A673 (cell line): Measurements from ENCODE around the gene LCLAT1. TPM values are rescaled to one million over a fixed set of nuclear protein-coding genes. Genes with fewer than 3 reads are reported as not detected.

Source experiments
- Bru-seq: library from RNA; stranded (reverse); fragments of 400-500 nt; gene quantifications from one replicate; lab custom pipeline; 2021; lab: Mats Ljungman, UMichigan
- BruChase-seq, 2 experiments: library from RNA; stranded (reverse); fragments of 400-500 nt; gene quantifications; one replicate each; lab custom pipeline; 2021; lab: Mats Ljungman, UMichigan
- BruUV-seq: library from RNA; stranded (reverse); fragments of 400-500 nt; replicated peaks from 2 replicates; lab custom pipeline; 2021; lab: Mats Ljungman, UMichigan
- CTCF ChIA-PET: fragments of 300-600 bp; sonication (Branson Sonifier 250); formaldehyde crosslinking; loops from one replicate; lab custom pipeline; 2022; ENCODE audit warnings: antibody characterized with exemption; lab: Charles Lee
- POLR2A ChIA-PET: fragments of 300-600 bp; sonication (Branson Sonifier 250); formaldehyde crosslinking; loops from one replicate; lab custom pipeline; 2022; ENCODE audit warnings: antibody characterized with exemption; ENCODE audit not compliant: low non-redundant PET; lab: Charles Lee
- DNase-seq: peaks from one replicate; pipeline ENCODE4 v3.0.0-alpha.2; 2015; ENCODE audit warnings: low spot score
- H3K27ac ChIP-seq: fragments of 200-600 bp; sonication (generic); 2 replicates; pipeline ENCODE4 v1.5.1; 2016; ENCODE audit warnings: mixed run types, low read depth, mild to moderate bottlenecking, mixed read lengths, antibody characterized with exemption, low read length; ENCODE audit not compliant: poor library complexity, severe bottlenecking
- H3K27me3 ChIP-seq: fragments of 200-600 bp; sonication (generic); replicated peaks from 2 replicates; pipeline ENCODE4 v1.6.1; 2017; ENCODE audit warnings: mixed run types, low read depth, mild to moderate bottlenecking, mixed read lengths, antibody characterized with exemption, low read length; ENCODE audit not compliant: insufficient read depth, poor library complexity
- H3K36me3 ChIP-seq: fragments of 200-600 bp; sonication (generic); 2 replicates; pipeline ENCODE4 v1.6.1; 2016; ENCODE audit warnings: mixed run types, mild to moderate bottlenecking, mixed read lengths, antibody characterized with exemption, low read length; ENCODE audit not compliant: insufficient read depth, poor library complexity, severe bottlenecking
- H3K4me1 ChIP-seq: fragments of 200-600 bp; sonication (generic); 2 replicates; pipeline ENCODE4 v1.6.1; 2017; ENCODE audit warnings: mixed run types, mild to moderate bottlenecking, mixed read lengths, antibody characterized with exemption, low read length; ENCODE audit not compliant: insufficient read depth, poor library complexity, severe bottlenecking
- H3K4me3 ChIP-seq: fragments of 200-600 bp; sonication (generic); 2 replicates; pipeline ENCODE4 v1.5.1; 2016; ENCODE audit warnings: low read depth, mixed run types, mild to moderate bottlenecking, mixed read lengths, low read length; ENCODE audit not compliant: poor library complexity, severe bottlenecking
- H3K9me3 ChIP-seq: fragments of 200-600 bp; sonication (generic); 2 replicates; pipeline ENCODE4 v1.6.1; 2016; ENCODE audit warnings: mixed run types, low read depth, mild to moderate bottlenecking, mixed read lengths, antibody characterized with exemption, low read length; ENCODE audit not compliant: poor library complexity, severe bottlenecking
- CTCF ChIP-seq: fragments of 300-800, 200-600 bp; sonication (generic); conservative IDR thresholded peaks from 2 replicates; pipeline ENCODE4 v1.5.1; 2017; ENCODE audit warnings: low read depth, mild to moderate bottlenecking, antibody characterized with exemption, low read length, moderate library complexity, mixed read lengths
- EZH2 ChIP-seq: fragments of 200-600 bp; sonication (generic); IDR thresholded peaks from 2 replicates; pipeline ENCODE4 v1.6.1; 2017; ENCODE audit warnings: borderline replicate concordance, low read depth, mild to moderate bottlenecking, mixed read lengths, antibody characterized with exemption, low read length; ENCODE audit not compliant: poor library complexity, severe bottlenecking
- intact Hi-C: fragments of 100-400 bp; cut with micrococcal nuclease; formaldehyde crosslinking; loops from one replicate; pipeline ENCODE4 v1.10.0; 2022; ENCODE audit not compliant: unreplicated experiment
- long read RNA-seq: library from polyadenylated mRNA; stranded (forward); transcript quantifications from one replicate; pipeline ENCODE4 v2.0.0, GENCODE V29; 2022
- total RNA-seq: library from RNA; stranded (reverse); gene quantifications from 2 replicates; pipeline ENCODE4 v1.2.3, GENCODE V29; 2021

LCLAT1 gene
- total RNA-seq (31.7 and 35.3 TPM in 2 replicates), Bru-seq, nascent RNA (percentile 84 among the genes with signal in this experiment), BruChase-seq, experiment 1, labeled RNA remaining after a 2-hour chase (percentile 73 among the genes with signal in this experiment), BruChase-seq, experiment 2, labeled RNA remaining after a 6-hour chase (percentile 73 among the genes with signal in this experiment)
- long read RNA-seq, full-length matches to known transcripts = 11 of 24 reads
- long read RNA-seq, partial matches to known transcripts = 2 of 24 reads
- long read RNA-seq, other reads (novel, unspliced or antisense) = 11 of 24 reads

GRCh38 chr2:30447149-30448045 is at the start of gene LCLAT1:
Gene LCLAT1 (plus strand): TSS chr2:30447246. CDS start chr2:30525591, 78,345 bp downstream.
- BruUV-seq = no TSS peak
- H3K4me1 ChIP-seq = peaks cover 11% of the 10 kb centered on the region
- peak within 1 kb of the TSS; percentile 59 for H3K4me3 ChIP-seq
- no peaks in the 10 kb centered on the region for H3K9me3 ChIP-seq
- peak; percentile 86 for DNase-seq
- TF ChIP-seq EZH2 (no peak), CTCF (peak; percentile 22; the same call in 1 of the 2 replicates)
- no peaks in the 10 kb centered on the region for H3K27me3 ChIP-seq
- ChIA-PET POLR2A (interaction anchor here (0.6 to 0.9 kb wide), 2 partner anchors 190 to 299 kb away, joined by 3 to 4 read pairs; no protein-coding TSS in a partner anchor), CTCF (no interaction called here)
- H3K27ac ChIP-seq = peak within 1 kb of the TSS; percentile 80
- H3K36me3 ChIP-seq = no peaks in the 10 kb centered on the region
- intact Hi-C loops = loop anchor here (10.0 kb wide), 1 partner anchor 213 kb away; the partner anchor contains the start of gene LBH

- ChIA-PET CTCF (interaction anchor here (0.9 kb wide), 1 partner anchor 314 kb away, joined by 4 read pairs; no protein-coding TSS in a partner anchor), POLR2A (no interaction called here)
- Histone ChIP-seq H3K4me3 (no peak overlapping the region), H3K9me3 (no peaks in the 10 kb centered on the region), H3K36me3 (no peaks in the 10 kb centered on the region), H3K4me1 (no peaks in the 10 kb centered on the region), H3K27ac (no peak overlapping the region), H3K27me3 (no peaks in the 10 kb centered on the region)
- no TSS peak for BruUV-seq
- no peak for TF ChIP-seq CTCF
- TF ChIP-seq EZH2 = no peak
- no peak for DNase-seq
- intact Hi-C loops = no loop called here
Measured at GRCh38 chr2:30398084-30398873, 48.8 kb upstream of the LCLAT1 start.
